ENCODE results near the gene RAD51B.

- no peak for TF ChIP-seq EZH2 (IDR thresholded peaks at IDR 0.05)
- TF ChIP-seq POLR2AphosphoS5 (IDR thresholded peaks at IDR 0.05; ENCODE audit: borderline replicate concordance, low read depth, low read length), result no peak
- no peak for TF ChIP-seq FOXP2 (optimal IDR thresholded peaks at IDR 0.05; ENCODE audit: control extremely low read depth, extremely low read length, insufficient read depth)
These were observed 467.1 kb downstream of the RAD51B start for GRCh38 chr14:68286667-68287066.
